HG03442 (cell line): Measurements from ENCODE around the gene TNIP2.
"Not testable (repeated sequence)": the region's sequence is repeated elsewhere in the genome, so short reads cannot be mapped to it uniquely, and the experiment has no call there.

Experiments used
- ATAC-seq: cut with Tn5 transposase; IDR thresholded peaks from one replicate; pipeline ENCODE4 v1.9.1; 2021; ENCODE audit warnings: mild to moderate bottlenecking, moderate library complexity; ENCODE audit not compliant: unreplicated experiment

Gene TNIP2

DNA sequence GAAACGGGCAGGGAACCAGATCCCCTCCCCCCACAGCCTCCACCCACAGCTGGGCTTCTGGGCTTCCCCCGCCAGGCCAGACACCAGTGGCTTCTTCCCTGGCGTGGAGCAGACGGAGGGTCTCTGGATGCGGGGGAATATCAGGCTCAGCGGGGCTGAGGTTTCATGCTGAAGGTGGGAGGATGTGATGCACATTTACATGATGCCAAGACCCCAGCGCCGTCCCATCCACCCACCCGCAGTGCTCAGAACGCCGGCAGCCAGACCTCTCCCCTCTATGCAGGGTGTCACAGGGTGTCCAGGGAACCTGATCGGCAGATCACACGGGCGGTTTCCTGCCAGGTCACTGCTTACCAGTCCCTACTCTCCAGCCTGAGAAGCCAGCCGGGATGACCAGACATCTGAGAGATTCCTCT lies 12.8 kb upstream of the TNIP2 start:
- no peak for ATAC-seq

DNA sequence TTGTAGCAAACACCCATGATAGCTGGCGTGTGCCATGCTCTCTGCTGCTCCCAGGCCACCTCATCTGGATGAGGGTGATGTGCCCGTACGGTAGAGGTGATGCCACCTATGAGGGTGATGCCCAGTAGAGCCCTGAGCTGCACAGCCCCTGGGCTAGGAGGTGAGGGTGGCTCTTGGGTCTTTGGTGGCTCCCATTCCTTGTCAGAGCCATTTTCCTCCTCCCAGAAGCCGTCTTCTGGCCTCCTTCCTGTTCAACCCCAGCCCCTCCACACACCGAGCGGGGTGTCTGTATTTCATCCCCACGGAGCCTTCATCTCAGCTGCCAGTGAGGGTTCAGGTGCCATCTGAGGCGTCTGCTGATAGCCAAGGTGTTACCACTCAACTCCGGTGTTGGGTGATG lies 12.0 kb upstream of the TNIP2 start:
- ATAC-seq = no peak

DNA sequence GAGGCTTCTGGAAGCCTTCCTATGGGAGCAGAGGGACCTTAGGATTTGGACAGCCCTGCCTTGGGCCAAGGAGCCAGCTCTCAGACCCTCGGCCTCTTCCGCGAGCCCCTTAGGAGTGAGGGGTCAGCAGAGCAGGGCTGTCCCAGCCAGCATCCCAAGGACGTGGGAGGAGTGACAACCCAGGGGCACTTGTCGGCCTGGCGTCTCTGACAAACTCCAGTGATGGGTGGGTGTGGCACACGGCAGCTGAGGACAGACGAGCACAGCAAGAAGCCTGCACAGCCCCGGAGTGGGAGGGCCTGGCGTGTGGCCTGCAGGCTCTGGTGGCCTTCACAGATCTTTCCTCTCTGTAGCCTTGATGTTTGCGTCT lies 11.6 kb upstream of the TNIP2 start:
- ATAC-seq = no peak

DNA sequence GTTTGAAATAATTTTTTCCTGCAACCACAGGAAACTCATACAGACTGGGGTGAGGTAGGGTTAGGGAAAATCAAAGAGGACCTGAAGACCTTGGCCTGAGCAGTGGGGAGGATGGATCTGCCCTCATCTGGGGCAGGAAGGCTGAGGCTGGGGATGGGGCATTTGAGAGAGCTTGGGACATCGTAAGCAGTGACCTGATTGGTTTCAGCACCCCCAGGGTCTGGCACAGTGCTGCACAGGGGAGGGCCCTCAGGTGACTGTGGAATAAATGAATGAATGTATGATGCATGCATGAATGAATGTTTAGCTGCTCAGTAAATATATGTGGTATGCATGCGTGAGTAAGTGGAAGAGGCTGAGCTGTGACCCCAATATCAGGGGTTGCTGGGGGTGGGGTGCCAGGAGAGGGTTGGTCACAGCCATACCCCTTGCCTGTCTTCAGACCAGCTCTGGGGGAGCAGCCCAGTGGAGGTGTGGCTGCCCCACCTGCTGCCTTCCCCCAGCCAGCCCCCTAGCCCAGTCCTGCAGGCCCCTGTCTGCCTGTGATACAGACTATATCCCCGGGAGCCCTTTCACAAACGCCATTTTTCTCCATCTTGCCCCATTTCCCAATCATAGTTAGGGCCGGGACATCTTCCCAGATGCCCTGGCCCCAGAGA lies 11.0 kb upstream of the TNIP2 start:
- ATAC-seq = no peak

DNA sequence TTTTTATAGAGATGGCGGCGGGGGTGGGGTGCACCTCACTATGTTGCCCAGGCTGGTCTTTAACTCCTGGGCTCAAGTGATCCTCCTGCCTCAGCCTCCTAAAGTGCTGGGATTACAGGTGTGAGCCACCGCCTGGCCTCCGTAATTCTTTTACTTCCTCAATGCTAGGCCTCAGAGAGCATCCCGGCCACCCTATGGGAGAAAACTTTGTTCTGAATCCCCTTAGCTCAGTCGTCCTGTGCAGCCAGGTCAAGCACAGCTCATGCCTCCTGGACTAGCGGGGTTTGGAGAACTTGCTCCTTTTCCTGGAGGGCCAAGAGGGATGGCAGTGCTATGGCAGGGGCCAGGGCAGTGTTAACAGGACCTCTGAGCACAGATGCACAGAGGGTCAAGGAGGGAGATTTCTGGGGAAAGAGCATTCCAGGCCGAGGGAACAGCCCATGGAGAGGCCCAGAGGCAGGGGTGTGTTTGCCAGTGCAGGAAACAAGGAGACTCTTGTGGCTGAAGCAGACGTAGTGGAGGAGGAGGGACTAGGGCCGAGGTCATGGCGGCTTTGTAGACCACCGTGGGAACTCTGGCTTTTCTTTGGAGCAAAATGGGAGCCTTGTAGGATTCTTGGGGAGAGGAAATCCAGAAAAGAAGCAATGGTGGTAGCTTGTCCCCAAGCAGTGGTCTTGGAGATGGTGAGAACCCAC lies 9.8 kb upstream of the TNIP2 start:
- ATAC-seq = no peak

DNA sequence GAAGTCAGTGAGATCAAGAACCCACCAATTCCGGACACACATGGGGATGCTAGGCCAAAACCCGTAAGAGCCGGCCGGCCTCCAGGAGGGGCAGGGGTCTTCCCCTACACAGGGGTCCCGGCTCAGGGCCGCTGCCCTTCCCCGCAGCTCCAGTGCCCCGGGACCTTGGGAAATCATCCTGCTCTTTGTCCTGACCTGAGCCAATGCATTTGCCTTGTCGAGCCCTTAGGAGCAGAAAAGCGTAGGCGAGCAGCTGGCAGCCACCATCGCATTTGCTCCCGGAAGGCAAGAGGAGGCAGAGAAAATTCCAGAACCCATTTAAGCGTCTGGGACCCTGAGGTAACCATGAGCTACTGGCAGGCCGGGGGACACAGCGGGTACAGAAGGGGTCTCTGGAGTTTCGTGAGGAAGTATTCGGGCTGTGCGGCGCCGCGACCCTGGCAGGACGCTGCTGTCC lies 7.4 kb upstream of the TNIP2 start:
- no peak for ATAC-seq

DNA sequence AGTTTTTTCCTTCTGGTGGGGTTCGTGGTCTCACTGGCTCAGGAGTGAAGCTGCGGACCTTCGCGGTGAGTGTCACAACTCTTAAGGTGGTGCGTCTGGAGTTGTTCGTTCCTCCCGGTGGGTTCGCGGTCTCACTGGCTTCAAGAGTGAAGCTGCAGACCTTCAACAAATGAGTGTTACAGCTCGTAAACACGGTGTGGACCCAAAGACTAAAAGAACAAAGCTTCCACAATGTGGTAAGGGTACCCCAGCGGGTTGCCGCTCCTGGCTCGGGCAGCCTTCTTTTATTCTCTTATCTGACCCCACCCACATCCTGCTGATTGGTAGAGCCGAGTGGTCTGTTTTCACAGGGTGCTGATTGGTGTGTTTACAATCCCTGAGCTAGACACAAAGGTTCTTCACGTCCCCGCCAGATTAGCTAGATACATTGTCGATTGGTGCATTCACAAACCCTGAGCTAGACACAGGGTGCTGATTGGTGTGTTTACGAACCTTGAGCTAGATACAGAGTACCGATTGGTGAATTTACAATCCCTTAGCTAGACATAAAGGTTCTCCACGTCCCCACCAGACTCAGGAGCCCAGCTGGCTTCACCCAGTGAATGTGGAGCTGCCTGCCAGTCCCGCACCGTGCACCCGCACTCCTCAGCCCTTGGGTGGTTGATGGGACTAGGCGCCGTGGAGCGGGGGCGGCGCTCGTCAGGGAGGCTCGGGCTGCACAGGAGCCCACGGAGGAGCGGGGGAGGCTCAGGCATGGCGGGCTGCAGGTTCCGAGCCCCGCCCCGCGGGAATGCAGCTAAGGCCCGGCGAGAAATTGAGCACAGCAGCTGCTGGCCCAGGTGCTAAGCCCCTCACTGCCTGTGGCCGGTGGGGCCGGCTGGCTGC lies 6.6 kb upstream of the TNIP2 start:
- ATAC-seq = not testable (repeated sequence)

DNA sequence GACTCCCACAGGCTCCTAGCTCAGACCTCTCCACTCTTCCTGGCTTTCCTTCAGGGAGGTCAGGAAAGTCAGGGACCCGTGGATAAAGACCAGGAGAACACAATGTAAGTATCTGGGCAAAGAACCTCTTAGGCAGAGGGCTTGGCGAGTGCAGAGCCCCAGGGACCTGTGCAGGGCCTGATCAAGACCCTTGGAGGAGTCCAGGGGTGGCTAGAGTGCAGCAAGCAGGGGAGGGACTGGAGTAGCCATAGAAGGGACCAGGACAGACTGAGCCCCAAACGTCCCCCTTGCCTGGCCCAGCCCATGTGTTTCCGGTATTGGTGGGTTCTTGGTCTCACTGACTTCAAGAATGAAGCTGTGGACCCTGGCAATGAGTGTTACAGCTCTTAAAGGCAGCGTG lies 5.9 kb upstream of the TNIP2 start:
- ATAC-seq = no peak

DNA sequence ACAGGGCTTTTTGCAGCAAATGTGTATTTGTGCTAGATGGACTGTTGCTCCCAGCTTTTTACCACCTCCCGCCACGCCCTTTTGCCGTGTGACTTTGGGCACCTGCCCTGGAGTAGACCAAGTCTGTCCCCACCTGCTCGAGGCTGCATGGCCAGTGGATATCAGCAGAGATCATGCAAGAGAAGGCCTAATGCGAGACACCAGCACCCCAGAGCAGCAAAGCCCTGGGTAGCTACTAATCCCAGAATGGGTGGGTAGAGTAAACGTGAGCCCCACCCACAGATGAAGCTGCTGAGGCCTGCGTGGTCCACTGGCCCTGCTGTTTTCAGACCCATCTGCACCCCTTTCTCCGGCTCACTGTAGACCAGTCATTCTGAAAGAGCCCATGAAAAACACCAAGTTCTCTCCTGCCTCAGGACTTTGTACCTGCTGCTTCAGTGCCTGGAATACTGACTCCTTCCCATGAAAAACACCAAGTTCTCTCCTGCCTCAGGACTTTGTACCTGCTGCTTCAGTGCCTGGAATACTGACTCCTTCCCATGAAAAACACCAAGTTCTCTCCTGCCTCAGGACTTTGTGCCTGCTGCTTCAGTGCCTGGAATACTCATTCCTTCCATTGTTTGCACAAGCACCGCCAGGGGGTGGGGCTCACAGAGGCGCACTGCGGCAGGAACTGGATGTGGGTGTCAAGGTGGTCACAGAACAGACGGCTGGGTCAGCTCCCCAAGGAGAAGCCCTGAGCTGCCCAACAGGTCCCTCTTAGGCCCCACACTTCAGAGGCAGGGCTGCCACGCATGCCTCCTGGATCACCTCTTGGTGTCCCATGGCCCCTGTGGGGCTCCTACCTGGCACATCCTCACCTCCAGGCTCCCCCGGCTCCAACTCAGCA lies 5.1 kb upstream of the TNIP2 start:
- no peak for ATAC-seq

DNA sequence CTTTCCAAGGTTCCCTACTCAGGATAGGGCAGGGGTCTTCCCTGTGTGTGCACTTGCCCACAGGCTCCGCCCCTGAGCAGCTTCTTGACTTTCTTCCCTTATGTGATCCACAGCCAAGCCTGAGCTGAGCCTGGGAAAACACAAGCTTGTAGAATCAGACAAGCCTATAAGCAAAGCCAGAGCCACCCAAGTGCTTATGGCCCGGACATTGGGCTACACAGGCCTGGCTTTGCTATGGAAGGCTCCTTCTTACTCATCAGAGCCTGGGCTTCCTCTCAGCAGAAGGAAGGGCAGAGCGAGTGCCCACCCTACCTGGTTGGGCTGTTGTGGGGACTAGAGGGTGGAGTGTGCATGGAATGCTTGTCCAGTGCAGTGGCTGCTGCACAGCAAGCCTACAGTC lies 1.3 kb upstream of the TNIP2 start:
- ATAC-seq = no peak

DNA sequence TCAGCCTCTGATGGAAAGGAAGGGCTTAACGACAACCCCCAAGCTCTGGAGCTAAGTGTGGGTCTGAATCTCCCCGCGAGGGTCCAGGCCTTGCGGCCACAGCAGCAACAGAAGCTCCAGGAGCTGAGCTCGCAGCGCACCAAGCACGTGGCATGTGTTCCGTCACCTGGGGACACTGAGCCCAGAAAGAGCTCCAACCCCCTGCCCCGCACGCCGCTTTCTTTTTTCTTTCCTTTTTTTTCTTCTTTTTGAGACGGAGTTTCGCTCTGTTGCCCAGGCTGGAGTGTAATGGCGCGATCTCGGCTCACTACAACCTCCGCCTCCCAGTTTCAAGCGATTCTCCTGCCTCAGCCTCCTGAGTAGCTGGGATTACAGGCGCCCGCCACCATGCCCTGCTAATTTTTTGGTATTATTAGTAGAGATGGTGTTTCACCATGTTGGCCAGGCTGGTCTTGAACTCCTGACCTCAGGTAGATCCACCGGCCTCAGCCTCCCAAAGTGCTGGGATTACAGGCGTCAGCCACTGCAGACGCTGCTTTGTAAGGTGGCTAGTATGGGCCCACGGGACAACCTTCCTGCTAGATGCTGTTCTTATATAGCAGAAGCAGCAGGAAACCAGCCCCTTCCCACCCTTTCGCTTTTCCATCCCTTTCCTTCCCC lies 685 bp upstream of the TNIP2 start:
- no peak for ATAC-seq

DNA sequence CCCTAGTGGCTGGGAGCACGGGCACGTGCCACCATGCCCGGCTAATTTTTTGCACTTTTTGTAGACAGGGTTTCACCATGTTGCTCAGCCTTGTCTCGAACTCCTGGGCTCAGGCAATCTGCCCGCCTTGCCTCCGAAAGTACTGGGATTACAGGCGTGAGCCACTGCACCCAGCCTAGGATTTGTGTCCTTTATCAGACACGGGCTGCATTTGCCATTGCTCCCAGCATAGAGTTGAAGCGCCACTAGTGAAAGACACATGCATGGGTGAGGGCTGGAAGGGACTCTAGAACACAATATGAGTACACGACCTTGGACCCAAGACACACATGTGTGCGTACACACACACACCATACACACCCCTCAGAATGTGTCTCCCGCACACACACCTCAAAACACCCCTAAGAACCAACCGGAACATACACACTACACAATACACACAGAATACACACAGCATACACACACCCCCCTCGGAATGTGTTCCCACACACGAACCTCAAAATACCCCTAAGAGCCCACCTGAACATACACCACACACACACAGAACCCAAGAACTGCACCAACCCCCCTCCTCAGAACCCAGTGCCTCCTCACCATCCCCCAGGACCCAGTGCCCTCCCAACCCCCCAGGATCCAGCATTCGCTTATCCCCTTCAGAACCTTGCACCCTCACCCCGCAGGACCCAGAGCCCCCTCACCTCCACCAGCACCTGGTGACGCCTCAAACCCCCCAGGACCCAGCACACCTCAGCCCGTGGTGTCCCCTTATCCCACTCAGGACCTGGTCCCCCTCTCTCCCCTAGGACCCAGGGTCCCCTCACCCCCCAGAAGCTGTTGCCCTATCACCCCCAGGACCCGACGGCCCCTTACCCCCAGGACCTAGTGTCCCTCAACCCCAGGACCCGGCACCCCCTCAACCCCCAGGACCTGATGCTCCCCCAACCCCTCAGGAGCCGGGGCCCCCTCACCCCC lies 1.0 kb downstream of the TNIP2 start:
- ATAC-seq = no peak

DNA sequence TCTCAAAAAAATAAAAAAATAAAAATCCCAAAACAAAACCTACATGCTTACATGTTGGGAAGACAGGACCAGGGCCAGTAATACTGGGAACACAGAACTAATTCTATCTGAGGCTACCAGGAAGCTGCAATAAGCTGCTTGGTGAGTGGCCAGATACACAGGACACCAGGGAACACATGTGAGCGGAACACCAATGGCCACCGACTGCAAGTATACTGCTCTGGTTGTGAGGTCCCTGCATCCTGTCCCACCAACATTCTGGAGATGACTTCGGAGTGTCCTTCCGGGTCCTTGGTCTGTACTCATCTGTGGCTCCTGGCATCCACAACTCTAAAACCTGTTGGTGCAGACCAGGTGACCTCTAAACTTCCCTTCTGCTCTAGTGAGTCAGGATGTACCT lies 2.7 kb downstream of the TNIP2 start:
- ATAC-seq = no peak

DNA sequence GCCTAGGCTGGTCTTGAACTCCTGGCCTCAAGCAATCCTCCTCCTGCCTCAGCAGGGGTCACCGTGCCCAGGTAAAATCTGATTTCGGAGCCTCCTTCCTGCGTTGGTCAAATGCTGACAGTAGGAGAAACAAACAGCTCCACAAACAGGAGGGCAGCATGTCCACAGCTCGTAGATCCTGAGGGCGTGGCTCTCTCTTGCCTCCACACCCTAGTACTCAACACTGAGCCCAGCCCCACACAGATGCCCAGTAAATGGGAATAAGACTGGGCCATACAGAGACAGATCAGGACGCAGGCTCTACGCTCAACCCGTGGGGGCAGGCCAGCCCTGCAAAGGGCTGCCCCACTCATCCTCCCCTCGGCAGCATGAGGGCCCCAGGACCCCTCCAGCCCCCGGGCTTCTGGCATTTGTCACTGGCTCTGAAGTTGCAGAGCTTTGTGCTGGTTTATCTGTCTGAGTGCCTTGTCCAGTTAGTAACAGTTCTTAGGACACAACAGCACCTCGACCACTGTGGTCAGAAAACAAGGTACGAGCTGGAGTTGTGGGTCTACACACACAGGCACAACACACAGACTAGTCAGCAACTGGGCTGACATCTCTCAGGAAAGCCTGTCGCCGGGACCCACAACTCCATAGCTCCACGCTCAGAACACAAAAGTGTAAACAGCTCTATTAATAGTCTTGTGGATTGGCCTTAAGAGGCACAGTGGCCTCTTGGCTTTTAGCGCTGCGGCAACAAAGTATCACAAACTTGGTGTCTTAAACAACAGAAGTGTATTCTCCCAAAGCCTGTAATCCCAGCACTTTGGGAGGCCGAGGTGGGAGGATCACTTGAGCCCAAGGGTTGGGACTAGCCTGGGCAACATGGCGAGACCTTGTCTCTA lies 5.2 kb downstream of the TNIP2 start:
- no peak for ATAC-seq

DNA sequence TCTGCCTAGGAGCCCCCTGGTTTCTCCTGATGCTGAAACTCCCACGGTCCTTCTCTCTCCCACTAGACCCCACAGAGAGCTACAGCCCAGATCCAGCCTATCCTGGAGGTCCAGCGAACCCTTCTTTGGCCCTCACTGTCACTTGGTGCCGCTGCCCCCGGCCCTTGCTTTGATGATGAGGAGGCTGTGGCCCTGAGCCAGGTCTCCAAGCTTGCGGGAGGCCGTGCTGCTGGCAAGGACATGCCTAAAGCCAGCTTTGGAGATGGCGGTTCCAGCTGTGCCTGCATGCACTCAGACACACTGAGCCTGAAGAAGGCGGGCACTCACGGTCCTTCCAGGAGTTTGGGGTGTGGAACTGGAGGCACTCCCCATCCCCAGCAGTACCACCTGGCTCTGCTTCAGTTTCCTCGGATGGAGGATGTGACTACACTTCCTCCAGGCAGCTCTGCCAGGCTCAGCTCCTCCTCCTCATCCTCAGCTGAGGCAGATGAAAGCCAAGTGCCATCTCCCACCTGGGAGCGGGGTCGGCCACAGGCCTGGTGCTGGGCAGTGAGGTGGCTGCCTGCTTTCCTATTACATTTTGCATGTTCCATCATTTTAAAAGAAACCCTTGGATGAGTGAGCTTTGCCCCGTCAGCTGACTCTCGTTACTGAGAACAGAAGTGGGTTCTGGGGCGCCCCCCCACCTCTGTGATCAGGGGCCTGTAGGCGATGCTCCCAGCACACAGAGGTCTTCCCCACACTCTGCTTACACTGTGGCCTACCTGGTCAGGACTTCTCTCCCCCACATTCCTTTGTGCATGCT lies 9.0 kb downstream of the TNIP2 start:
- no peak for ATAC-seq

DNA sequence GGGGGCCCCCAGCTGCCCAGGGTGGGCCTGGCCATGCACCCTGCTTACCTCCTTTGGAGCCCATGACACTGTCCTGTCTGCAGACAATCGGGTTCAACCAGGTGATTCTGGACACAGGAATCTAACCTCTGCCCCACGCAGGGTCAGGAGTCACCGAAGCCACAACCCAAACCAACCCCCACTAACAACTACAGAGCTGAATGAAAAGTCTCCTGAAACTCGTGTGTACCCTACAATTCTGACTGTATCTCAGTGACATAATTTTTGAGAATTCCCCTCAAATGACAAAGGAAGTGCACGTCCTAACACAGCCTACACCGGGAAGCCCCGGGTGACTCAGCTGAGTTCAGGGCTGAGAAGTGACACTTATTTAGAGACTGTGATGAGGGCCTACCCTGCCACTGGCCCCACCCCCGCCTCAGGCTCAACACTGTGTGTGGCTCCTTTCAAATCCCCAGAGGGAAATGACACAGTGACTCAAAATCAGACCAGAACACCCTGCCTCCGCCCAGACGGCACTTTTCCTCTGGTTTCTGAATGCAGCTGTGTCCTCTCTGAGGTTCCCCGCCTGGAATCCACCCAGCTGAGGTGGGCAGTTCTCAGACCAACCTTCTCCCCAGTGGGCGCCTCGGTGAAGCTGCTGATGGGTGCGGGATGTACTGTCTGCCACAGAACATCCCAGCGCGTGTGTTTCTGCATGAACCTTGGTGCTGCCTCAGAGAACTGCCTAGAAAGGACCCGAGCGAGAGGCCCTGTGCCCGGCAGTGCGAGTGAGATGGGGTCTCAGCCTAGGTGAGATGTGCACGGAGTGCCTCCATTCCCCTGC lies 9.9 kb downstream of the TNIP2 start:
- ATAC-seq = peak; percentile 90
